TTC549 (cell line): Measurements from ENCODE around the gene MAMLD1.

ENCODE experiments used
- FAIRE-seq: peaks from 2 replicates; lab custom pipeline; 2012; peaks lifted over from hg19 to GRCh38; lab: Jason Lieb, UNC

The MAMLD1 gene

DNA sequence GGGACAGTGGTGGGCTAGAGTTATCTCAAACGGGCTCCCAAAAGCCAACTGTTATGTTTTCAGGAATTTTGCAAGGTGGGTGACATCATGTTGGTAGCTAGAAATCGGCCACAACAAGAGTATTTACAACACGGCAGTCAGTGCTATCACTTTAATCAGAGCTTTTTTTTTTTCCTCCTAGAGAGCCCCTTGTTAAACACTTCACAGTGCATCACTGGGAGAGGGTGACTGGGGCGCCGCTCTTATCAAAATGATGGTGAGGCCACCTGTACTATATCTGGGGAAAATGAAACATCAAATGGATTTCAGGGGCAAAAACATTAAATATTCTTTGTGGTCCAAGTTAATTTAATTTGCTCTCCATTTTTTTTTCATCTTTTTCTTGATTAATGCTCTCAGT, 44.9 kb downstream of the MAMLD1 start:
- no peak for FAIRE-seq

DNA sequence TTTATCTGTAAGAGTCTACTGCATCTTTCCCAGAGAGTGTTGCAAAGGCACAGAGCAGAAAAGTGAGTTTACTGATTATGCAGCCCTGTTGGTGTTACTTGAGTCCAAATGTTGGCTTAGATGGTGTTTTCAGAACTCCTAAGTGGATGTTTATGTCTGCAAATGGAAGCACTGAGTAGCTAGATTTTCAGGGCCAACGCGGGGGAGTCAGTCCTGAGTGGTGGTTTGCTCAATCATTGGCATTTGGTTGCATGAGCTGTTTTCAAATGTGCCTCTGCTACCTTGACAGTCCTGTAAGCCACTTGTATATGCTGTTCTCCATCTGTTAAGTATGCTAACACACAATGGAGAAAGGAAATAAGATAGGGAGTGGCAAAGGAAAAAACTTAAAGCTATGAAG, 45.4 kb downstream of the MAMLD1 start:
- FAIRE-seq, result no peak

DNA sequence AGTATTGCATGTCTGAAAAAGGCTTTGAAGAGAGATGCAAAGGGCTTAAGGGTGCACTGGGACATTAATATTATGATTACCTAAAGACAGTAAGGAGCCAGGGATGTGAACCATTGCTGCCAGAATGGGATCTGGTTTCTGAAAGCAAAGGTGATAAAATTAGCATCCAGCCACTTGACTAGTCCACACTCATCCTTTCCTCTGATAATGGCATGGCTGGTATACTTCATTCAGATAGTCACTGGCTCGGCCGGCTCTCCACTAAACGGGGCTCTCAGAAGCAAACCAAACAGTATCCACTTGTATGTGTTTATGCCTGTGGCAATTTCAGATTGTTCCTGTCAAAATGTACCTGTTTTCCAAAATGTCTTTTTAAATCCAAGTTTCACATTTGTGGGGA, 46.4 kb downstream of the MAMLD1 start:
- FAIRE-seq, result no peak

DNA sequence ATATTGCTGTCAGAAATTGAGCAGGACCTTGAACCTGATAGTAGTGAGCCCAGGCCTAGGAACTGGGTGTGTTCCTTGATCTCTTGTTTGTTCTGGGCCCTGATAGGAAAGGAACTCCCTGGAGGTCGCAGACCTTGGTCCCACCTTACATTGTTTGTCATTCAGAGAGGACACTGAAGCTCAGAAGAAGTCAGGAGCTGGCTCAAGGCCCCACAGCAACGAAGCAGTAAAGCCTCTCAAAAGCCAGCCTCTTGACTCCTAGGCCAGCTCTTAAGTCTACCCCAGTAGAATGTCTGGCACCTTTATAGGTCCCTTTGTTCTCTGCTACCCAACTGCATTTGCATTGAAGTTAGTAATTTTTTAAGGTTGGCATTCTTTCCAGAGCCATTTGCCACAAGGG, 46.8 kb downstream of the MAMLD1 start:
- no peak for FAIRE-seq

DNA sequence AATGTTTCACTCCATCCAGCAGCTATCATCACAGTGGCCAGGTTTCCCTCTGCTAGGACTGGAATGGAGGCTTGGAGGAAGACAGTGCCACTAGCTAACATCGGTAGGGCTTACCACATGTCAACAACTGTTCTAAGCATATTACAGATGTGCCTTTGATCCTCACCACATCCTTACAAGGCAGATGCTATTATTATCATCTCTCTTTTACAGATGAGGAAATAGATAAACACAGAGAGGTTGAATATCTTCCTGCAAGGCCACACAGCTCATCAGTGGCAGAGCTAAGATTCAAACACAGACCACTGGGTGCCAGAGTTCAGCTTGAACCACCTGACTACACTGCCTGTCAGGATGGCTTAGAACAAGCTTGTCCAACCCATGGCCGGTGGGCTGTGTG, 47.4 kb downstream of the MAMLD1 start:
- FAIRE-seq, result no peak

DNA sequence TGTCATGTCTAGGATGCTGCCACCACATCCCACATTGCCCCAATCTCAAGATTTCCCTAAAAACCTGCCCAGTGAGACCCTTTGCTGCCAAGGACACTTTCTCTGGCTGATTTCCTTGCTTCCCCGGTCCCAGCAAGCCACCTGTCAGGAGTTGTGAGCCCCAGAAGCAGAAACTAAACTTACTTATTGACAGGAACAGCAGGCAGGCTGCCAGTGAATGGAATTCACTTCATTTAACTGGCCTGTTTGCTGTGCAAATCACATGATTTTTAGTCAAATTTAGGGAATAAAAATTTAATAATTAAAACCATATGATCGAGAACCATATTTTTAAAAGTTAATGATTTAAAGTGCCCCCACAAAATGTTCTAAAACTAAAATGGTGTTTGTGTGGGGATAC, 48.5 kb downstream of the MAMLD1 start:
- no peak for FAIRE-seq

DNA sequence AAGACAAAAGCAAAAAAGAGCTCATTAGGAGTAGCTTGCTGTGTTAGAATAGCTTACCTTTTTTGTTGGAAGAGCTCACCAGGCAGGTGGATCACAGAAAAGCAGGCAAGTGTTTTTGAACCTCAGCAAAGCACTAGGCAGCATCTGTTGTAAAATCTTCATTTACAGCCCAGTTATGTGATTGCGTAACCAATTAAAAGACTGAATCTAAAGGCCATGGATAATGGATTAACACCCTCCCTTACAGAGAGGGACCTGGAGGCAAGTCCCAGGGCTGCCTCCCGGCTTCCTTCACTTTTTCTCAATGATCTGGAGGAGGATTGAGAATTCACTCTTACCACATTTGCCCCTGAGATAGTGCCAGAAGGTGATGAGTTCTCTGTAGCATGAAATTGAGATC, 51.1 kb downstream of the MAMLD1 start:
- no peak for FAIRE-seq

DNA sequence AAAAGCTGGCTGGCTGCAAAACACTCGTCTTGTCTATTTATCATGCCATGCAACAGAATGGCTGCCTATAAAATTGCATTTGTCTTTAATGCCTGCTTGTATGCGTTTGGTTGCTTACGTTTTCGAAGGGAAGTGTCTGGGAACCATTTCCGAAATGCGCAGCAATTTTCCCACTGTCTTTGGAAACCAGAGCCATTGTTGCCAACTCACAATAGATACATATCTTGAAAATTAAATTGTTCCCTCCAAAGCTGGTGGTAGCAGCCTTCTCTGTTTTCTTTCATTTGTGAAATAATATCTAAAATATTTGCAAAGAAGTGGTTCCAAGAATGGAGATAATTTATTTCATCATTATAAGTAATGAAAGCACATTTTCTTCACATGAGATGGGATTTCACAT, 53.4 kb downstream of the MAMLD1 start:
- no peak for FAIRE-seq

DNA sequence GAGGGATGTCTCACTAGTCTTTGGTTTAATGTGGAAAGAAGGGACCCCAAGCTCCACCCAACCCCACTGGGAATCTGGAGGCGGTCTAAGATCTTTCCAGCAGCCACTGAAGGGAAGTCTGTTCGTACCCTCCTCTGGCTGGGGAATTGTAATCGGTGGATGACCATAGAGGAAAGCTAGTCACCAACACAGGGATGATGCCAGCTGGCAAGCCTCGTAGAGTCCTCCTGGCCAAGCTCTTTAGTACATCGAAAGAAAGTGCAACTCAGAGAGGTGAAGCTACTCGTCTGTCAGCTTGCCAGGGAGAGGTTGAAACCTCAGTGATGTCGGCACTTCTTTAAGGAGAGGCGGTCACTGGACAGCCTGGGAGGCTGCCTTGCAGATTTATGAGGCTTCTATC, 58.7 kb downstream of the MAMLD1 start:
- no peak for FAIRE-seq

DNA sequence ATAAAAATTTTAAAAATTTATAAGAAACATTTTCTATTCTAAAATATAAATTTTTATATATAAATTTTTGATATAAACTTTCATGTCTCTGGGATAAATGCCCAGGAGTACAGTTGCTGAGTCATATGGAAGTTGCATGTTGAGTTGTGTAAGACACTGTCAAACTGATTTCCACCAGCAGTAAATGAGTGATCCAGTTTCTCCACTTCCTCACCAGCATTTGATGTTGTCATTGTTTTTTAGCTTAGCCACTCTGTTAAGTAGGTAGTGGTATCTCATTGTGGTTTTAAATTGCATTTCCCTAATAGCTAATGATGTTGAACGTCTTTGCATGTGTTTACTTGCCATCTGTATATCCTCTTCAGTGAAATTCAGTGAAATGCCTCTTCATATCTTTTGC, 66.5 kb downstream of the MAMLD1 start:
- FAIRE-seq, result no peak

DNA sequence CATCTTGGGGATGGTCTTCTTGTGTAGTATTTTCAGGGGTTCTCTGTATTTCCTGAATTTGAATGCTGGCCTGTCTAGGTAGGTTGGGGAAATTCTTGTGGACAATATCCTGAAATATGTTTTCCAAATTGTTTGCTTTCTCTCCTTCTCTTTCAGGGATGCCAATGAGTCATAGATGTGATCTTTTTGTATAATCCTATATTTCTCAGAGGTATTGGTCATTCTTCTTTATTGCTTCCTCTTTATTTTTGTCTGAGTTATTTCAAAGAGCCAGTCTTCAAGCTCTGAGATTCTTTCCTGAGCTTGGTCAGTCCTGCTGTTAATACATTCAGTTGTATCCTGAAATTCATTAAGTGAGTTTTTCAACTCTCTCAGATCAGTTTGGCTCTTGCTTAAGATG, 73.1 kb downstream of the MAMLD1 start:
- FAIRE-seq, result no peak

DNA sequence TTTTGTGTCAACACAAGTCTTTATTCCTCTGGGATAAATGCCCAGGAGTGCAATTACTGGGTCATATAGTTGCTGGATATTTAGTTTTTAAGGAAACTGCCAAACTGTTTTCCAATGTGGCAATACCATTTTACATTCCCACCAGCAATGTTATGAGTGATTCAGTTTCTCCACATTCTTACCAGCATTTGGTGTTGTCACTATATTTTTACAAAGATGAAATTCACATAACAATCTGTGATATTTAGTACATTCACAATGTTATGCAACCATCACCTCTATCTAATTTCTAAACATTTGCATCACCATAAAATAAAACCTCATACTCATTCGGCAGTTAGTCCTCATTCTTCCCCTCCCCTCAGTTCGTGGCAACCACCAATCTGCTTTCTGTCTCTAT, 75.0 kb downstream of the MAMLD1 start:
- no peak for FAIRE-seq

DNA sequence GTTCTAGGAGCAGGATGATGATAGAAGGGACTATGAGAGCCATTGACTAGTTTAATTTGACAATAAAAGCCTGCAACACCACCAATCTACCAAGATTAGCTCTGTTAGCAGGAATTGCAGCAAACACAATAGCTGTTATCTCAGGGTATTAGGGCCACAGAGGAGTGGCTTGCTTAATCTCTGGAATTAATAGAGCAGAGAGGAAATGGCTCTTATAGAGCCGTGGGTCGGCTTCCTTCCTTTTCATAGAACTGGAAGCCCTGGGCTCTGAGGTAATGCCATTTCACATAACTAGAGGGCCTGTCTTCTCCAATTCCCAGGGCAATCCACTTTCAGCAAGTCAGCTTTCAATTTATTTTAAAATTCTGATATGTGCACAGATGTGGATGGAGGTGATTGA, 83.0 kb downstream of the MAMLD1 start:
- no peak for FAIRE-seq

DNA sequence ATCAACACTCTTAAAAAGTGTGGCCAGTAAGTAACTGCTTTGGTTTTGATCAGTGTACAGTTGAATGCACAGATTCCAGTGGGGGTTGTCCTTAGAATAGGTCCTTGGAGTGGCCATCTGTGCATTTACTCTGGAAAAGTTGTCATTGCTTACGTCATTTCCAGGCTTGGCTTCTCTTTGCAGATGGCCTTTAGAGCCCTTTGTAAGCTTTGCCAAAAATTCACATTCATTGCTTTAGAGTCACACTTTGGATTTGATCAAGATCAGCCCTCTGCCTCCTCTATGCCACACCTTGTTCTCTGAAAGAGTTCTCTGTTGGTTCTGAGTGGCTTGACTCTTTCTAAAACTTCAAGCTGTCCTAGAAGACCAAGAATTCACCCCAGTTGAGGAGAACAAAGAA, 83.9 kb downstream of the MAMLD1 start:
- no peak for FAIRE-seq

DNA sequence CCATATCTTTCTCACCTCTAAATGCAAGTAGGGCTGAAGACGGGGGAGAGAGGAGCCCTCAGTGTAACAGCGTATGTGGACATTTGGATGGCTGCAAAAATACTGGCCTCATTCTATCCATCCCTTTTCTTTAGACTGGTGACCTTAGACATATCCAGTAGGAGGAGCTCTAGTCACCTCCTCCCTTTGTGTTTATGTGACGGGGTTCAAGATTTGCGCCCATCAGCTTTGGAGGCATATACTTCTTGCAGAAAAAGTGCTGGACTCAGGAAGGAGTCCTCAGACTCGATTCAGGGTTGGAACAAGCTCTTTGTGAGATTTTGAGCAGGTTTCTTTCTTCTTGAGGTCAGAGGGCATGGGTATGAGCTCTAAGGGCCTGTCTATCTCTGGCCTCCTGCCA, 86.2 kb downstream of the MAMLD1 start:
- no peak for FAIRE-seq

DNA sequence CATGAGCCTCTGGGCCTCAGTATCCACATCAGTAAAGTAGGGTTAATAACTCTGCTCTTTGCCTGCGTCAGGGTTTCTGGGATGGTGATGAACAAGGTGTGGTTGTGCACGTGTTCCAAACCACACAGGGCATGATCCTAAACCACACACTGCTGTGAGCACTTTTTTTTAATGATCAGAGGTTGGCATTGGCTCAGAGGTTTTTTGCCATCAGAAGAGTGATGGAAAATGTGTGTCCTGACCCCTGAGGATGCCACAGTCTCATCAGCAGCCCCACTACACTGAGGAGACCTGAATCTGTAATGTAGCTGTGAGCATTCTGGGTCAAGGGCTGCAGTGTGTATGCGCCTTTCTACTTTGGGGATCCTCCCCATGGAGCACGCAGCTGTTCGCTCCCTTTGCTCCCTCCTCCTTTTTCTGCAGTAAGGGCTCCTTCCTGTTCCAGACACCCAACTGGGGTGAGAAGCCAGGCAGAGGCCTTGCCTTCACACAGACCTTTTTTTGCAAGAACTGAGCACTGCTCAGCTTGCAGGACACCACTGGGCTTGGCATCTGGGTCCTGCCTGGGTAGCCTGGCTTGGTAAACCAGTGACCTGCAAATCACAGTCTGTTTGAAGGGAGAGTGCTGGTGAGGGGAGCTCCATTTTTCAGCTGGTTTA, 87.5 kb downstream of the MAMLD1 start:
- no peak for FAIRE-seq

DNA sequence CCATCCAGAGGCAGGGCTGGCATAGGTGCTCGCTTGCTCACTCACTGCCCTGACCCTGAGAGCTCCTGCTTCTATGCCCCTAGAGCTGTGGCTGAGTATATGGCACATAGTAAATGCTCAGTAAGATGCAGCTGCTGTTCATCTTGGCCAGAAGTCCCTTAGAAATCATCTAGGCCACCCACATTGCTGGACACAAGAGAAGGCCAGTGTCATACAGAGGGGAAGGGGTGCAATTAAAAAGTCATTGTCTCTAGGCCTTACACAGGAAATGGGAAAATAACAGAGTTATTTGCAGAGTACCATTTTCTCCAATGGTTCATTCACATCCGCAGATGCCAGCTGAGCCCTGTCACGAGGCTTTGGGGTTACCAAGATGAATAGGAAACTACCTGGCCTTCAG, 88.8 kb downstream of the MAMLD1 start:
- no peak for FAIRE-seq

DNA sequence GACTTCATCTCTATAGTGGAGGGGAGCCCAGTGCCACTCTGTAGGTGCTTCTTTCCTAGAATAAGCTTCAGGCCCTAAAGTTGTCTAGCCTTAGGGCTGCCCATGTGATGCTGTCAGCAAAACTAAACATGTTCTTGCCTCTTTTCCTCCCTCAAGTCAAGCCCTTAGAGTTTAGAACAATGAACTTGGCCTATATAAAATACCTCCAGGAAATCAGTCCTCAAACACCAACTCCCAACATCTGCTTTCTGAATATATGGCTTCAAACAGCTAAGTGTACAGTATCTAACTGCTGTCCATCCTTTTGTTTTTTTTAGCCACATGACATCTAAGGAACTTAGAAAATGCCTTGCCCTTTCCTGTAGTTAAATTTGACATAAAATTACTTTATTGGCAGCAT, 91.0 kb downstream of the MAMLD1 start:
- no peak for FAIRE-seq

DNA sequence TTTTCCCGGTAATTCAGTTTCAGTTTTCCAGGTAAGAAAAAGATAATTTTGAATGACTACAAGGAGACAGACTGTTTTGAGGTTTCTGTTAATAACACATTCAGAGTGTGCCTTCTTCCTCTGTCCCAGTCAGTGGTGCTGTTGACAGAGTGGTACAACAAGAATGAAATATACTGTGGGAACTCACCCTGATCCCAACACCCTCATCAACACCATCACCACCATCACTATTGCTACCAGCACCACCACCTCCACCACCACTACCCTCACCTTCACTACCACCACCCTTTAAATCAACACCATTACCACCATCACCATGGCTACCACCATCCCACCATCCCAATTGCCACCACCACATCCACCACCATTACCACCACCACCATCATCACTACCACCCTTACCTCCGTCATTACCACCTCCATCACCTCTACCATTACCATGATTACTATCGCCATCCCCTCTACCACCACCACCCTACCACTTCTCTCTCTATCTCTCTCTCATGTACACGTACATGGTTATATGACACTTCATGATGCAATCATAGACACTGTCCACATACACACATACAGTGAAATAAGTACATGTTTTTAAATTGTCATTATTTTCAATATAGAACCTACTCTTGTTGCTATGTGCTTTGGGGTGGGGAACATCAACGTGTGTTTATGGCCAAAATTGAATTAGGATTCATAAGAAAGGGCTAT, 91.5 kb downstream of the MAMLD1 start:
- no peak for FAIRE-seq

DNA sequence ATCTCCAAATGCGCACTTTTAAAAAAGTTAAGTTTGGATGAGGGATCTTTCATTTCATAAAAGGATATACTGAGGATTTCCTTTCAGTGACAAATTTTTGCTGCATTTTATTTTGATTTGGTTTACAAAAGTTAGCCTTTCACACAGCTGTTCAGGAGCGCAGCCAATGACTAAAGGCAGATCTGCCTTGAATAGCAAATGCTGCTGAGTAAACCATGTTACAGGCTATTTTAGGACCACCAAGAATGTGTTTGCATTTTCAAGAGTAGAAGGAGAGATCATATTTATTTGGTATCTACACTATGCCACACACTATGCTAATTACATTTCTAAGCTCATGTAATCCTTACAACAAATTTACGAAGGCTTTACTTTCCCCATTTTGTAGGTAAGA, 92.1 kb downstream of the MAMLD1 start:
- no peak for FAIRE-seq

DNA sequence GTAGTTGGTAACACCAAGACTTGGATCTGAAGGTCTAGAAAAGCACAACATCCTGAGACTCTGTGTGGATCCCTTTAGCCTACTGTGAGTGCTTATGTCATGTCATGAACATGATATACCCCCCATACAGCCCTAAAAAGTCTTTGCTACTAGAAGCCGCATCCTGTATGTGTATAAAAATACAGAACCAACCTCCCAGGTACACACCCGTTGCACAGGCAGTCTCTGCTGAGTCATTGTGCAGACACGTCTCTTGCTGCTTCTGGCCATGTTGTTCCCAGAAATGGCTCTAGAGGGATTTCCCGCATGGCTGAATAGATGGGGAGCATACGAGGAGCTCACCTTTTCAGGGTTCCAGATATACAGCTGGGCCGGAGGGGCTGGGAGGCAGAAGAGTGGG, 93.3 kb downstream of the MAMLD1 start:
- no peak for FAIRE-seq

DNA sequence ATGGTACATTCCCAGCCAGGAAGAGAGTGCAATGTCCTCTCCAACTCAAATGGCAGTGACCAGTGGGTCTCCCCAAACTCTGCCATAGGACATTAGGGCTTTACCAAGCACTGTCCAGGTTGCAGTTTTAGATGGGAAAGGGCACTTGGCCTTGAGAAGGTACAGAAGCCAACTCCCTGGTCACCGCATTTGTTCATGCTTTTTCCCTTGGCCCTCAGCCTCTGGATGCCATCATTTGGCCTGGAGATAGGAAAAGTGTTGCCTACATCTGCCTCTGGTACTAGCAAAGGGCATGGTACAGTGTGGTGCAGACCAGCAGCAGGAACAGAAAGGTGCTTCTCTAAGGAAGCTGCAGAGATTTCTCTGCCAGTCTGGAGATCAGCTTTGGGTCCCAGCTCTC, 93.8 kb downstream of the MAMLD1 start:
- no peak for FAIRE-seq

DNA sequence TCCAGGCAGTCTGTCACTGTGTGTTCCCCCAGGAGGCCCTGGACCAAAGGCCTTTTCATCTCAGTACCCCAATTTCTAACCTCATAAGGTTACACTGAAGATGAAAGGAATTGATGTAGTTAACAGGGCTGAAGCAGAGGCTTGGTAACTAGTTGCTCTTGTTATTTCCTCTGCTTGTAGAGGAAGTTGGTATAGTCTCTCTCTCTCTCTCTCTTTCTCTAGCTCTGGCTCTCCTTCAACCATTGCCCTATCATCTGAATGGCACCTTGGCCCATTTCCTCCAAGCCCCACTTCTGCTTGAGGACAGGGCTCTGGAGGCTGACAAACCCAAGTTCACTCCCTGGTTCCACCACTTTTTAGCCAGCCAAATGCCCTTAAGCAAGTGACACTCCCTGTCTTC, 96.1 kb downstream of the MAMLD1 start:
- FAIRE-seq, result no peak

DNA sequence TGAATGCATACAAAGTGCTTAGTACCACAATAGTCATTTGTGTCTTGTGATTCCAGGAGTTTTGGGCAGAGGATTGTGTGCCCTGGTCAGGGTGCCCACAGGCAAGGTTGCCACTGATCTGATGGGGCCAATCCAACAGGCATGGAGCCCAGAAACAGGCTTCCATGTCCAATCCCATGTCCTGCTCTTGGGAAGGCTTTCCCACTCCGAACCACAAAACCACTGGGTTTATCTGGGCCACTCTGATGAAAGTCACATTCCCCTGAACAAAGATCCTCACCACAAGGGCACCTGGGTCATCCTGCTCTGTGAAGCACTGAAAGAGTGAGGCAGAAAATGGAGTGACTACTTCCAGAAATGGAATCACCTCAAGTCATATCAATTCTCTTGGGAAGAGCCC, 96.9 kb downstream of the MAMLD1 start:
- no peak for FAIRE-seq

DNA sequence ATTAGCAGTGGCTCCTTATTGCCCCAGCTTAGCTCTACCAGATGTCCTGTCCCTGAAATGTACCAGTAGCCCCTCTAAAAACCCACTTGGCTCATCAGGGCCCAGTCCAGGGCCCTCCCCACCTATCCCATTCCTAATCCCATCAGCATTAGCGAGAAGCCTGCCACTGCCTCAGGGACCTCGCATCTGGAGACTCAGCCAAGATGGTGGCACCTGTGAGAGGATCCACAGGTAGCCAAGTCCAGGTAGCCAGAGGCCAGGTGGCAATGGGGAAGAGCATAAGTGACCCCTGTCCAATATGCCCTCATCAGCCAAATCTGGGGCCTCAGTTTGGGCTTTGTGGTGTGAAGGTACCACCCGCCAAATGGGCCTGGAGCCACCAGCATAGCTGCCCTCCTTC, 97.7 kb downstream of the MAMLD1 start:
- FAIRE-seq, result no peak
